T-cell (primary cell): ENCODE data around the gene HAPLN2. TPM values are rescaled to one million over a fixed set of nuclear protein-coding genes. Genes with fewer than 3 reads are reported as not detected.

Experiments used
- ATAC-seq, 4 experiments: fragments of 200-7000 bp in 3 of 4; fragments of 150-1000 bp in 1 of 4; cut with Tn5 transposase; replicated peaks in 1 of 4; 1 replicate in 3 of 4; 2 replicates in 1 of 4; pipeline ENCODE4 v1.10.0; 2021; ENCODE audit warnings: moderate library complexity in 3 of 4, mild to moderate bottlenecking in 2 of 4, moderate number of reproducible peaks in 1 of 4
- CTCF ChIA-PET, 2 donors: fragments of 300-600 bp; sonication (Branson Sonifier 250); formaldehyde crosslinking; loops; one replicate each; lab custom pipeline; 2022; ENCODE audit warnings: antibody characterized with exemption in 2 of 2; lab: Charles Lee
- POLR2A ChIA-PET, 2 donors: fragments of 300-600 bp; sonication (Branson Sonifier 250); formaldehyde crosslinking; loops; one replicate each; lab custom pipeline; 2022; ENCODE audit warnings: antibody characterized with exemption in 2 of 2; lab: Charles Lee
- DNase-seq, 35 experiments: peaks; one replicate each; pipeline versions ENCODE4 v3.0.0 to v3.0.0-alpha.2; 2013 to 2023
- H3K27ac ChIP-seq: one replicate; pipeline ENCODE4 v1.5.1; 2013; ENCODE audit warnings: low read length
- H3K27me3 ChIP-seq, 2 experiments: replicated peaks in 1 of 2; 1 replicate in 1 of 2; 2 replicates in 1 of 2; pipeline versions ENCODE4 v1.6.1 to v1.7.0; 2013; ENCODE audit warnings: low read length in 1 of 2, mixed read lengths in 1 of 2; ENCODE audit not compliant: control insufficient read depth in 2 of 2, insufficient read depth in 2 of 2; ENCODE audit errors: extremely low read depth in 1 of 2
- H3K36me3 ChIP-seq, 2 donors: 1 replicate in 1 of 2; 2 replicates in 1 of 2; pipeline versions ENCODE4 v1.6.1 to v1.7.0; 2013; ENCODE audit warnings: low read length in 1 of 2; ENCODE audit not compliant: control insufficient read depth in 2 of 2, insufficient read depth in 1 of 2; ENCODE audit errors: extremely low read depth in 1 of 2
- H3K4me1 ChIP-seq, 2 experiments: 1 replicate in 1 of 2; 2 replicates in 1 of 2; pipeline versions ENCODE4 v1.6.1 to v1.7.0; 2013; ENCODE audit warnings: low read length in 2 of 2, mixed read lengths in 1 of 2; ENCODE audit not compliant: insufficient read depth in 2 of 2, control insufficient read depth in 1 of 2; ENCODE audit errors: extremely low read depth in 1 of 2
- H3K4me3 ChIP-seq, 2 donors: 1 replicate in 1 of 2; 2 replicates in 1 of 2; pipeline versions ENCODE4 v1.5.1 to v1.7.0; 2013; ENCODE audit warnings: mild to moderate bottlenecking in 2 of 2, low read length in 1 of 2, moderate library complexity in 1 of 2; ENCODE audit not compliant: control insufficient read depth in 1 of 2; ENCODE audit errors: extremely low read depth in 1 of 2
- H3K9me3 ChIP-seq: 2 replicates; pipeline ENCODE4 v1.7.0; 2013
- H3K27ac Mint-ChIP-seq, 2 donors: one replicate each; pipeline ENCODE4 v1.8.0; 2020 to 2021; ENCODE audit warnings: mild to moderate bottlenecking in 2 of 2, mixed read lengths in 2 of 2
- H3K27me3 Mint-ChIP-seq, 2 donors: one replicate each; pipeline ENCODE4 v1.8.0; 2021 to 2022; ENCODE audit warnings: mixed read lengths in 2 of 2
- H3K36me3 Mint-ChIP-seq: one replicate; pipeline ENCODE4 v1.8.0; 2021; ENCODE audit warnings: mixed read lengths
- H3K4me1 Mint-ChIP-seq, 3 donors: one replicate each; pipeline ENCODE4 v1.8.0; 2020 to 2022; ENCODE audit warnings: mixed read lengths in 3 of 3, mild to moderate bottlenecking in 1 of 3
- H3K4me3 Mint-ChIP-seq, 3 donors: one replicate each; pipeline ENCODE4 v1.8.0; 2020 to 2022; ENCODE audit warnings: mild to moderate bottlenecking in 3 of 3, mixed read lengths in 3 of 3, moderate library complexity in 3 of 3
- H3K9me3 Mint-ChIP-seq, 3 donors: one replicate each; pipeline ENCODE4 v1.8.0; 2020 to 2022; ENCODE audit warnings: mixed read lengths in 3 of 3
- WGBS: methylation state at CpG from one replicate; pipeline ENCODE4 v1.1.5; 2013; ENCODE audit warnings: missing lambda C conversion rate; ENCODE audit not compliant: insufficient coverage; 5-methylcytosine and 5-hydroxymethylcytosine counted together
- total RNA-seq, 35 experiments: library from RNA in 6 of 35; stranded (reverse) in 6 of 35; fragments of 120-200 nt in 1 of 35; gene quantifications; one replicate each; pipeline versions ENCODE4 v1.2.1 to v1.2.4 and lab custom pipeline; 2013 to 2026

Gene HAPLN2
- total RNA-seq, 5 donors from 2014 or later (not counting 1 experiment from before 2014, with no cell fraction given): 0.33 TPM; not detected in 4

DNA sequence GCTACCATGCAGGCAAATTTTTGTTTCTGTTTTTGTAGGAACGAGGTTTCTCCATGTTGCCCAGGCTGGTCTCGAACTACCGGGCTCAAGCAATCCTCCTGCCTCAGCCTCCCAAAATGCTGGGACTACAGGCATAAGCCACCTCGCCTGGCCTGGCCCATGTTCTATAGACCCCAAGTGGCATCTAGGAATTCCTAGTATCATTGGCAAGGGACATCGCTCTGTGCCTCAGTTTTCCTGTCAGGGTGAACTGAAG is 43.5 kb downstream of the HAPLN2 start:
- Histone ChIP-seq H3K4me1 (peaks cover 8 to 48% of the 10 kb centered on the region in 2 experiments), H3K9me3 (no peaks in the 10 kb centered on the region), H3K27me3 (peaks cover 0 to 22% of the 10 kb centered on the region in 2 experiments), H3K4me3 (no peak overlapping the region), H3K36me3 (no peaks in the 10 kb centered on the region), H3K27ac (no peak overlapping the region)
- peaks cover 31 to 50% (median 40%) of the 10 kb centered on the region in 3 donors for H3K4me1 Mint-ChIP-seq
- ATAC-seq (no peak), DNase-seq (no peak)
- H3K36me3 Mint-ChIP-seq: no peaks in the 10 kb centered on the region
- ChIA-PET POLR2A (no interaction called here), CTCF (interaction anchor here in 1 of 2 donors (0.6 kb wide), 1 partner anchor 277 kb away, joined by 6 read pairs; no protein-coding TSS in a partner anchor)
- no peaks in the 10 kb centered on the region for H3K27me3 Mint-ChIP-seq
- H3K9me3 Mint-ChIP-seq: no peaks in the 10 kb centered on the region
- WGBS: 100% methylated on average over 3 of the region's 5 CpGs
- H3K4me3 Mint-ChIP-seq: no peak overlapping the region
- H3K27ac Mint-ChIP-seq: no peak overlapping the region

DNA sequence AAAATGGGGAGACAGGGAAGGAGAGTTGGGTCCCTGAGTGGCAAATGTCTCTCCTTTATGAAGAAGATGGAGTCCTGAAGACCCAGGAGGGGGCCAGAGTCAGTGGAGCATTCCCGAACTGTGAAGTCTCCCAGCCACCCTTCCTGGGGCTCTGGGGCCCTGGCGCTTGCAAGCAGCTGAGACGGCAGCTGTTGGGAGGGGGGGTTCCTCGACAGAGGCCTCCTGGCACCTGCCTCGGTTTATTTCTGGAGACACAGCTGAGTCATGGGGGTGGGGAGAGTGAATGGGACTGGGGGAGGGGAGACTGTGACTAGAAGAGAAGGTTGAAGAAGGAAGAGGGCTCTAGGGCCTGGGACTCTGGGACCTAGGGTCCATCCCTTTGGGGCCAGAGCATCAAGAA is 44.0 kb downstream of the HAPLN2 start:
- Histone ChIP-seq H3K27ac (no peak overlapping the region), H3K9me3 (no peaks in the 10 kb centered on the region), H3K4me3 (no peak overlapping the region), H3K36me3 (no peaks in the 10 kb centered on the region), H3K4me1 (peaks cover 8 to 43% of the 10 kb centered on the region in 2 experiments), H3K27me3 (peaks cover 0 to 18% of the 10 kb centered on the region in 2 experiments)
- H3K36me3 Mint-ChIP-seq: no peaks in the 10 kb centered on the region
- no peak for ATAC-seq
- no peaks in the 10 kb centered on the region for H3K27me3 Mint-ChIP-seq
- WGBS: 45% methylated on average over 5 of the region's 5 CpGs
- H3K9me3 Mint-ChIP-seq: no peaks in the 10 kb centered on the region
- ChIA-PET CTCF (interaction anchor here in 1 of 2 donors (0.6 kb wide), 1 partner anchor 277 kb away, joined by 6 read pairs; no protein-coding TSS in a partner anchor), POLR2A (no interaction called here)
- H3K4me3 Mint-ChIP-seq: no peak overlapping the region
- no peak overlapping the region for H3K27ac Mint-ChIP-seq
- H3K4me1 Mint-ChIP-seq: peaks cover 29 to 46% (median 35%) of the 10 kb centered on the region in 3 donors
- DNase-seq: no peak

DNA sequence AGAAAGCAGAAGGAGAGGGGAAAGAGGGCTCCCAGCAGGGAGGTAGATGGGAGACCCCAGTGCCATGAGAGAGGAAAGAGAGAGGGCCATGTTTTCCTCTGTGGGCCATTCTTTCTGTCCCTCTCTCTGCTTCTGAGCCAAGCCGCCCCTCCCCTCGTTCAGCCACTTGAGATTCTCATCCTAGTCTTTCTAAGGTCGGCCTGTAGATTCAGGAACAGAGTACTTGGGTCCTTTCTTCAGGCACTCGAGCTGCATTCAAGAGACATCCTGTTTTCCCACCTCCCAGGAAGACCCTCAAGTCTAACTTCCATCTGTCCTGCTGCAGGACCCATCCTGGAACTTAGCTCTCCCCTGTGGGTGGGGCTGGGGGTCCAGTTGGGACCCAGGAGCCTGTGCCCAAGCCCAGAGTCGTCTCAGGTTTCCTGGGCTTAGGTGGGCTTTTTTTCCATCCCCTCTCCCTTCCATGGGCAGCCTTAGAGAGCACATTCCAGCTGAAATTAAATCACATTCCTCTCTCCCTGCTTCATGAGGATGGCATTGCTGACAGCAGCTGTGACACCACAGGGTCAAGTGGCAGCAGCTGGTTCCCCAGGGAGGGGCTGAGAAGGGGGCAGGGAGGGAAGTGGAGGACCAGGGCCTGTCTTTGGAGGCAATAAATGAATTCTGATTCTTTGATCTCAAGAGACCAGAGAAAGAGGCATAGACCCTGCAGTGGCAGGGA is 45.0 kb downstream of the HAPLN2 start:
- ChIA-PET POLR2A (interaction anchor here in 1 of 2 donors (0.6 kb wide), 1 partner anchor 435 kb away, joined by 4 read pairs; no protein-coding TSS in a partner anchor), CTCF (no interaction called here)
- no peak for DNase-seq
- Histone ChIP-seq H3K4me1 (peaks cover 8 to 34% of the 10 kb centered on the region in 2 experiments), H3K27me3 (peaks cover 0 to 8% of the 10 kb centered on the region in 2 experiments), H3K9me3 (no peaks in the 10 kb centered on the region), H3K27ac (no peak overlapping the region), H3K4me3 (no peak overlapping the region), H3K36me3 (no peaks in the 10 kb centered on the region)
- Mint-ChIP-seq H3K9me3 (no peaks in the 10 kb centered on the region), H3K27ac (no peak overlapping the region), H3K4me3 (no peak overlapping the region), H3K36me3 (no peaks in the 10 kb centered on the region), H3K27me3 (no peaks in the 10 kb centered on the region), H3K4me1 (peaks cover 28 to 37% (median 32%) of the 10 kb centered on the region in 3 donors)
- no peak for ATAC-seq
- WGBS: 57% methylated on average over 1 of the region's 5 CpGs

DNA sequence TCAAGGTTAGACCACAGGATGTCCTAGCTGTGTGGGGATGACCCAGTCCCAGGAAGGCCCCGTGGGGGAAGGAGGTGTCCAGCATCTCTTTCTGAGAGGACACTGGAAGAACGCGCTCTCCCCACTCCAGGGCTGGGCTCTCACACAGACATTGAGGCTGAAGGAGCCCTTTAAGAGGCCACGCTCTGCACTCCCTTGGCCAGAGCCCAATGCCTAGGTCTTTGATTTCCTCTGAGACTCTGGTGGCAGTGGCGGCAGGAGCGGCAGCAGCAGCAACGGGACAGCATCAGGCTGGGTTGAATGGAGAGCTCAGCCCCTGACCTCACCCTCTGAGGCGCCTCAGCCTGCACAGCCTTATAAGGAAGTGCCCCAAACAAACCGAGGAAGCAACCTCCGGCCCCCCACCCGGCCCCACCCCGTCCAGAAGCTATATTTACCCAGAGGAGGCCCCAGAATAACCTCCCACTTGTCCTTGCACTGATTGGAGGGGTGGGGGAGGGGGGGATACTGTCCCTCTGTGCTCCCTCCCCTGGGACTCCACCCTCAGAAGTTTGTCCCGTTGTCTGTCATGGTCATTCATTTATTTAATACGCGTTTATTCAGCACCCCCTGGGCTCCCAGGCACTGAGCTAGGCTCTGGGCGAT is 45.7 kb downstream of the HAPLN2 start:
- Mint-ChIP-seq H3K27me3 (no peaks in the 10 kb centered on the region), H3K4me1 (peaks cover 21 to 30% (median 26%) of the 10 kb centered on the region in 3 donors), H3K9me3 (no peaks in the 10 kb centered on the region), H3K36me3 (no peaks in the 10 kb centered on the region), H3K4me3 (no peak overlapping the region), H3K27ac (no peak overlapping the region)
- ATAC-seq: no peak
- Histone ChIP-seq H3K36me3 (no peaks in the 10 kb centered on the region), H3K27me3 (peaks cover 0 to 8% of the 10 kb centered on the region in 2 experiments), H3K9me3 (no peaks in the 10 kb centered on the region), H3K4me1 (peaks cover 5 to 27% of the 10 kb centered on the region in 2 experiments), H3K27ac (no peak overlapping the region), H3K4me3 (no peak overlapping the region)
- no peak for DNase-seq
- 49% methylated on average over 12 of the region's 16 CpGs for WGBS
- ChIA-PET CTCF (interaction anchor here in 1 of 2 donors (0.6 to 1.0 kb wide), 2 partner anchors 38 to 47 kb away, joined by 3 to 4 read pairs; no protein-coding TSS in a partner anchor), POLR2A (interaction anchor here in 1 of 2 donors (0.6 kb wide), 1 partner anchor 435 kb away, joined by 4 read pairs; no protein-coding TSS in a partner anchor)

DNA sequence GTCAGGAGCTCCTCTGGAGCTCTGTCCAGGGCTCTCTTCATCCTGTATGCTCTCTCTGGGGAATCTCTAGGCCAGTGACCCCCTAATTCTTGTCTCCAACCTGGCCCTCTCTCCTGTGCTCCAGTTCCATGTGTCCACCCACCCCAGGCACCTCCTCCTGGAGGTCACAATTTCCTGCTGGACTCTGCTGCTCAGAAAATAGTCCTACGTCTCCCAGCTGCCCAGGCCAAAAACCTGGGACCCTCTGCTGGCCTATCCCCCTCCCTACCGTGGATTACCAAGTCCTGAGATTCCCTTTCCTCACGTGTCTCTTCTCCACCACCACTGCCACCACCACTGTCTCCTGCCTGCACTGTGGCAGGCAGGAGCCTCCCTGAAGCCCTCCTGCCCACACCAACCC is 46.3 kb downstream of the HAPLN2 start:
- peaks cover 14 to 24% (median 19%) of the 10 kb centered on the region in 3 donors for H3K4me1 Mint-ChIP-seq
- no peaks in the 10 kb centered on the region for H3K9me3 Mint-ChIP-seq
- Histone ChIP-seq H3K36me3 (no peaks in the 10 kb centered on the region), H3K4me1 (peaks cover 5 to 21% of the 10 kb centered on the region in 2 experiments), H3K27me3 (peaks cover 0 to 14% of the 10 kb centered on the region in 2 experiments), H3K9me3 (no peaks in the 10 kb centered on the region), H3K4me3 (no peak overlapping the region), H3K27ac (no peak overlapping the region)
- no peaks in the 10 kb centered on the region for H3K36me3 Mint-ChIP-seq
- POLR2A ChIA-PET: interaction anchor here in 1 of 2 donors (0.6 kb wide), 1 partner anchor 53 kb away, joined by 3 read pairs; no protein-coding TSS in a partner anchor
- WGBS: 81% methylated on average over 3 of the region's 3 CpGs
- H3K27ac Mint-ChIP-seq: no peak overlapping the region
- CTCF ChIA-PET: interaction anchor here (0.6 to 1.0 kb wide), 3 partner anchors 39 to 52 kb away, joined by 3 to 4 read pairs (median 4); no protein-coding TSS in a partner anchor
- H3K27me3 Mint-ChIP-seq: no peaks in the 10 kb centered on the region
- no peak for ATAC-seq
- no peak for DNase-seq
- no peak overlapping the region for H3K4me3 Mint-ChIP-seq

DNA sequence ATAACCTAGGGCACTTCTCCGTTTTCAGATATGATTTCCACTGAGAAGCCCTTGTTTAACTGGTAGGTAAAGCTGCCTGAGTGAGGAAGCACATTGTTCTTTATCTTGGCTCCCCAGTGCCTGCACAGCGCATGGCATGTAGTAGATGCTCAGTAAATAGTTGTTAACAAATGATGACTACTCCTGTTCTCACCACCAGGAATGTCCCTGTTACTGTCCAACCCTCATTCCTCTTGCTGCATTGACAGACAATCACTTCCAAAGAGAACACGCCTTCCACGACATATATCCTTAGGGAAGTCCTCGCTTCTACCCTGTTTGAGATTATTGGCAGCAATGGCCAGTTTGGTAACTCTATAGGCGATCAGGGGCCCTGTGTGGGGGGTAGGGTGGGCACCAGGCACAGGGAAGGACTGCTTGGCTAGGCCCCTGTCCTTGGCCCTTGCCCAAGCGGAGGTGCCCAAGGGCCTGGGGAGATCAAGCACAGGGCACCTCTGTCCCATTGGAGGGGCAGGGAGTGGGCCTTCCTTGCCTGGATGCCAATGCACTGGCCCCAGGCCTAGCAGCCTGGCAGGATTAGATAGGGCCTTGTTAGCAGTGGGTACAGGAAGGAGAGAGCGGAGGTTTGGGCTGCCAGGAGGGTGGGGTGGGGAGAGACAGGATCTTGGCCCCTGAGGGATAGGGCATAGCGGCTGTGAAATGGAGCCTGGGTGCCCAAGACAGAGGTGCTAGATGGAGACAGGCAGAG is 47.8 kb downstream of the HAPLN2 start:
- Mint-ChIP-seq H3K27me3 (peaks cover 3 to 7% of the 10 kb centered on the region in 2 donors), H3K9me3 (no peaks in the 10 kb centered on the region), H3K4me1 (peaks cover 2 to 9% (median 4%) of the 10 kb centered on the region in 3 donors), H3K27ac (no peak overlapping the region), H3K36me3 (no peaks in the 10 kb centered on the region), H3K4me3 (no peak overlapping the region)
- WGBS: 100% methylated on average over 3 of the region's 9 CpGs
- Histone ChIP-seq H3K27me3 (peaks cover 2 to 19% of the 10 kb centered on the region in 2 experiments), H3K4me3 (no peak overlapping the region), H3K36me3 (no peaks in the 10 kb centered on the region), H3K9me3 (no peaks in the 10 kb centered on the region), H3K4me1 (peaks cover 0 to 6% of the 10 kb centered on the region in 2 experiments), H3K27ac (no peak overlapping the region)
- ChIA-PET POLR2A (no interaction called here), CTCF (no interaction called here)
- DNase-seq (no peak), ATAC-seq (no peak)
